Measurements from ENCODE around the gene CREBRF. TPM values are rescaled to one million over a fixed set of nuclear protein-coding genes. Genes with fewer than 3 reads are reported as not detected.
A peak's percentile ranks its signal among the peaks of the same experiment; 100 is the strongest.

Gene CREBRF
- total RNA-seq, 4 donors from 2014 or later = 19.7 to 40.1 (median 35.2) TPM

GRCh38 chr5:173012882-173013281 is 43.3 kb upstream of the CREBRF start:
- DNase-seq = no peak
- no peak for TF ChIP-seq POLR2A (IDR thresholded peaks at IDR 0.05)
- TF ChIP-seq CTCF (IDR thresholded peaks at IDR 0.05) = no peak
- Histone ChIP-seq H3K4me3 (no peak overlapping the region), H3K36me3 (no peaks in the 10 kb centered on the region), H3K9me3 (no peaks in the 10 kb centered on the region), H3K27ac (no peak overlapping the region), H3K4me1 (no peaks in the 10 kb centered on the region), H3K27me3 (no peaks in the 10 kb centered on the region)
- intact Hi-C loops (cut with DNase I; ENCODE audit: low total_unique reads) = no loop called here

GRCh38 chr5:173014671-173015070 is 41.5 kb upstream of the CREBRF start:
- no peaks in the 10 kb centered on the region for H3K4me1 ChIP-seq

GRCh38 chr5:173015192-173015591 is 41.0 kb upstream of the CREBRF start:
- TF ChIP-seq CTCF (IDR thresholded peaks at IDR 0.05) (no peak), POLR2A (IDR thresholded peaks at IDR 0.05) (no peak)
- no peaks in the 10 kb centered on the region for H3K4me1 ChIP-seq
- no peak for DNase-seq
- intact Hi-C loops (cut with DNase I; ENCODE audit: low total_unique reads) = no loop called here
- H3K27me3 ChIP-seq = no peaks in the 10 kb centered on the region
- H3K4me3 ChIP-seq = no peak overlapping the region
- H3K27ac ChIP-seq = peak overlapping the region in 1 of 2 donors; percentile 68
- no peaks in the 10 kb centered on the region for H3K9me3 ChIP-seq
- H3K36me3 ChIP-seq = no peaks in the 10 kb centered on the region

More at GRCh38 chr5:173014671-173015070, 41.5 kb upstream of the CREBRF start:
- TF ChIP-seq POLR2A (IDR thresholded peaks at IDR 0.05) = no peak
- no peak for TF ChIP-seq CTCF (IDR thresholded peaks at IDR 0.05)
- no peak for DNase-seq
- intact Hi-C loops (cut with DNase I; ENCODE audit: low total_unique reads) = no loop called here
- H3K36me3 ChIP-seq = no peaks in the 10 kb centered on the region
- no peaks in the 10 kb centered on the region for H3K9me3 ChIP-seq
- no peak overlapping the region for H3K4me3 ChIP-seq
- peak overlapping the region in 1 of 2 donors; percentile 68 for H3K27ac ChIP-seq
- H3K27me3 ChIP-seq = no peaks in the 10 kb centered on the region

GRCh38 chr5:173015598-173016455 is 40.3 kb upstream of the CREBRF start:
- Histone ChIP-seq H3K4me1 (no peaks in the 10 kb centered on the region), H3K27ac (peak overlapping the region; percentile 36 to 68)
- intact Hi-C loops (cut with DNase I; ENCODE audit: low total_unique reads) = no loop called here

More at GRCh38 chr5:173015598-173016455, 40.3 kb upstream of the CREBRF start:
- H3K4me3 ChIP-seq = no peak overlapping the region
- H3K9me3 ChIP-seq = no peaks in the 10 kb centered on the region
- no peak for TF ChIP-seq CTCF (IDR thresholded peaks at IDR 0.05)
- TF ChIP-seq POLR2A (IDR thresholded peaks at IDR 0.05) = no peak
- no peaks in the 10 kb centered on the region for H3K27me3 ChIP-seq
- H3K36me3 ChIP-seq = no peaks in the 10 kb centered on the region
- DNase-seq = no peak
